Thyroid gland (tissue), 4 donors: ENCODE measurements around the gene SEMA6A. TPM values are rescaled to one million over a fixed set of nuclear protein-coding genes. Genes with fewer than 3 reads are reported as not detected.

Experiments used
- DNase-seq, 2 donors: peaks; one replicate each; pipeline ENCODE4 v3.0.0-alpha.2; 2019
- H3K27ac ChIP-seq, 3 donors: fragments of 200-600 bp; sonication (generic); 1 replicate in 2 of 3; 2 replicates in 1 of 3; pipeline ENCODE4 v1.5.1; 2016 to 2019; ENCODE audit warnings: mild to moderate bottlenecking in 1 of 3, moderate library complexity in 1 of 3
- H3K27me3 ChIP-seq: fragments of 200-600 bp; sonication (generic); one replicate; pipeline ENCODE4 v1.5.1; 2019
- H3K36me3 ChIP-seq, 2 donors: fragments of 200-600 bp; sonication (generic); one replicate each; pipeline ENCODE4 v1.5.1; 2016 to 2019
- H3K4me1 ChIP-seq, 2 donors: fragments of 200-600 bp; sonication (generic); one replicate each; pipeline ENCODE4 v1.5.1; 2017 to 2019
- H3K4me3 ChIP-seq, 3 donors: fragments of 200-600 bp; sonication (generic); replicated peaks in 1 of 3; 1 replicate in 2 of 3; 2 replicates in 1 of 3; pipeline ENCODE4 v1.5.1; 2016; ENCODE audit warnings: mild to moderate bottlenecking in 1 of 3
- H3K9me3 ChIP-seq: fragments of 200-600 bp; sonication (generic); one replicate; pipeline ENCODE4 v1.5.1; 2017
- CTCF ChIP-seq, 6 experiments: fragments of 200-600 bp in 3 of 6; fragments of 450-650 bp in 3 of 6; sonication (generic) in 3 of 6; IDR thresholded peaks; one replicate each; pipeline ENCODE4 v1.5.1; 2016 to 2019; ENCODE audit warnings: antibody characterized with exemption in 6 of 6, mild to moderate bottlenecking in 2 of 6, inconsistent platforms in 1 of 6, moderate library complexity in 1 of 6
- POLR2A ChIP-seq, 2 donors: fragments of 450-650 bp; IDR thresholded peaks; one replicate each; pipeline ENCODE4 v1.6.1; 2017; ENCODE audit warnings: antibody characterized with exemption in 2 of 2, mild to moderate bottlenecking in 2 of 2, moderate library complexity in 1 of 2
- WGBS, 2 donors: methylation state at CpG; one replicate each; pipeline ENCODE4 v1.1.5; 2017; 5-methylcytosine and 5-hydroxymethylcytosine counted together
- intact Hi-C: fragments of 100-400 bp; cut with DNase I; formaldehyde crosslinking; loops from one replicate; pipeline ENCODE4 v1.15.1; 2023
- total RNA-seq, 4 donors: library from RNA; depleted of rRNA; stranded (reverse); fragments of >200 nt; gene quantifications; one replicate each; pipeline ENCODE4 v1.2.3, GENCODE V29; 2016

The SEMA6A gene
- total RNA-seq, 4 donors from 2014 or later, result 27.6 to 37.9 (median 30.4) TPM

GRCh38 chr5:116449458-116449857 is 125.2 kb downstream of the SEMA6A start:
- Histone ChIP-seq H3K36me3 (peaks cover 8 to 14% of the 10 kb centered on the region in 2 donors), H3K4me1 (no peaks in the 10 kb centered on the region), H3K27me3 (no peaks in the 10 kb centered on the region), H3K9me3 (no peaks in the 10 kb centered on the region), H3K27ac (no peak overlapping the region), H3K4me3 (no peak overlapping the region)
- no peak for DNase-seq
- TF ChIP-seq CTCF (IDR thresholded peaks at IDR 0.05) (no peak), POLR2A (IDR thresholded peaks at IDR 0.05) (no peak)
- intact Hi-C loops, result no loop called here
- WGBS, 2 donors, result 92 to 96% methylated on average over 3 of the region's 3 CpGs

GRCh38 chr5:116448870-116449427 is 125.7 kb downstream of the SEMA6A start:
- 86 to 89% methylated on average over 5 of the region's 5 CpGs for WGBS, 2 donors
- DNase-seq, result no peak
- intact Hi-C loops, result no loop called here

GRCh38 chr5:116448450-116448849 is 126.2 kb downstream of the SEMA6A start:
- DNase-seq, result no peak
- Histone ChIP-seq H3K4me3 (no peak overlapping the region), H3K36me3 (peaks cover 8 to 14% of the 10 kb centered on the region in 2 donors), H3K27ac (no peak overlapping the region), H3K27me3 (no peaks in the 10 kb centered on the region), H3K4me1 (no peaks in the 10 kb centered on the region), H3K9me3 (no peaks in the 10 kb centered on the region)
- intact Hi-C loops, result no loop called here
- TF ChIP-seq CTCF (IDR thresholded peaks at IDR 0.05), result no peak
- TF ChIP-seq POLR2A (IDR thresholded peaks at IDR 0.05), result no peak
- 80 to 86% methylated on average over 4 of the region's 4 CpGs for WGBS, 2 donors

More at GRCh38 chr5:116448870-116449427, 125.7 kb downstream of the SEMA6A start:
- H3K36me3 ChIP-seq, result peaks cover 8 to 14% of the 10 kb centered on the region in 2 donors
- no peak overlapping the region for H3K27ac ChIP-seq
- no peaks in the 10 kb centered on the region for H3K27me3 ChIP-seq
- H3K9me3 ChIP-seq, result no peaks in the 10 kb centered on the region
- no peaks in the 10 kb centered on the region for H3K4me1 ChIP-seq
- H3K4me3 ChIP-seq, result no peak overlapping the region
- TF ChIP-seq CTCF (IDR thresholded peaks at IDR 0.05) (no peak), POLR2A (IDR thresholded peaks at IDR 0.05) (no peak)

- intact Hi-C loops, result no loop called here
Observed at GRCh38 chr5:116446356-116447005, 128.1 kb downstream of the SEMA6A start.

More at GRCh38 chr5:116446356-116447005, 128.1 kb downstream of the SEMA6A start:
- Histone ChIP-seq H3K27me3 (no peaks in the 10 kb centered on the region), H3K27ac (no peak overlapping the region), H3K36me3 (peaks cover 8 to 14% of the 10 kb centered on the region in 2 donors), H3K9me3 (no peaks in the 10 kb centered on the region), H3K4me1 (peaks cover 0 to 10% of the 10 kb centered on the region in 2 donors), H3K4me3 (no peak overlapping the region)
- WGBS, 2 donors, result 96 to 97% methylated on average over 30 to 32 of the region's 32 CpGs
- no peak for DNase-seq
- TF ChIP-seq POLR2A (IDR thresholded peaks at IDR 0.05) (no peak), CTCF (IDR thresholded peaks at IDR 0.05) (no peak)
